COLO829 (cell line): ENCODE results near the gene CASP12.

ENCODE experiments used
- DNase-seq: peaks from one replicate; pipeline ENCODE4 v3.0.0; 2012; ENCODE audit warnings: low spot score

CASP12 gene

GRCh38 chr11:104892723-104893511 is 5.3 kb downstream of the CASP12 start:
- DNase-seq, result no peak

- no peak for DNase-seq
Observed at GRCh38 chr11:104891135-104891534, 7.1 kb downstream of the CASP12 start.

- no peak for DNase-seq
Observed at GRCh38 chr11:104883342-104883741, 14.9 kb downstream of the CASP12 start.

- DNase-seq, result no peak
Observed at GRCh38 chr11:104881117-104881794, 17.0 kb downstream of the CASP12 start.

- DNase-seq, result no peak
Observed at GRCh38 chr11:104879514-104880190, 18.6 kb downstream of the CASP12 start.

- no peak for DNase-seq
Observed at GRCh38 chr11:104876861-104877431, 21.3 kb downstream of the CASP12 start.

- DNase-seq, result no peak
Observed at GRCh38 chr11:104876324-104876723, 21.9 kb downstream of the CASP12 start.

GRCh38 chr11:104873252-104873651 is 25.0 kb downstream of the CASP12 start:
- no peak for DNase-seq

- no peak for DNase-seq
Observed at GRCh38 chr11:104872393-104872792, 25.9 kb downstream of the CASP12 start.

GRCh38 chr11:104870910-104871309 is 27.4 kb downstream of the CASP12 start:
- no peak for DNase-seq

- no peak for DNase-seq
Observed at GRCh38 chr11:104866815-104867214, 31.4 kb downstream of the CASP12 start.

- no peak for DNase-seq
Observed at GRCh38 chr11:104858882-104859775, 39.1 kb downstream of the CASP12 start.

GRCh38 chr11:104856607-104857006 is 41.7 kb downstream of the CASP12 start:
- no peak for DNase-seq

- no peak for DNase-seq
Observed at GRCh38 chr11:104855965-104856364, 42.3 kb downstream of the CASP12 start.

GRCh38 chr11:104853276-104853675 is 45.0 kb downstream of the CASP12 start:
- no peak for DNase-seq

GRCh38 chr11:104852811-104853210 is 45.4 kb downstream of the CASP12 start:
- no peak for DNase-seq

GRCh38 chr11:104846216-104846615 is 52.0 kb downstream of the CASP12 start:
- no peak for DNase-seq

- no peak for DNase-seq
Observed at GRCh38 chr11:104844451-104844850, 53.8 kb downstream of the CASP12 start.

GRCh38 chr11:104843150-104843836 is 55.0 kb downstream of the CASP12 start:
- no peak for DNase-seq

GRCh38 chr11:104841973-104842525 is 56.2 kb downstream of the CASP12 start:
- DNase-seq, result no peak

- DNase-seq, result no peak
Observed at GRCh38 chr11:104841185-104841584, 57.1 kb downstream of the CASP12 start.
